ENCODE measurements around the gene GAL3ST1. TPM values are rescaled to one million over a fixed set of nuclear protein-coding genes. Genes with fewer than 3 reads are reported as not detected.
A peak's percentile ranks its signal among the peaks of the same experiment; 100 is the strongest.
"Not testable (repeated sequence)": the region's sequence is repeated elsewhere in the genome, so short reads cannot be mapped to it uniquely, and the experiment has no call there.

The GAL3ST1 gene
- total RNA-seq, 1 donor from 2014 or later = 0.17 TPM

DNA sequence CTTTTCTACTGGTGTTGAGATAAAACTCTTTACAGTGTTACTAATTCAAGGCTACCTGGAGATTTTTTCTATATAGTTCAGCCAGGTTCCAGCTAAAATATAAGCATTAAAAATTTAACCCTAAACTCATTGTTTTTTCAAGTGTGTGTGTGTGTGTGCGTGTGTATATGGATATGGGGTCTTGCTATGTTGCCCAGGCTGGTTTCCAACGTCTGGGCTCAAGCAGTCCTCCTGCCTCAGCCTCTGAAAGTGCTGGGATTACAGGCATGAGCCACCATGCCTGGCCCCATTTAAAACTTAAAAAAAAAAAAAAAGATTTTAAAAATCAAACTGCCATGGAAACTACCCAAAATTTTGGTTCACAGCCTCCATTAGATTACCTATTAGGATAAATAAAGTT is 21.7 kb upstream of the GAL3ST1 start:
- DNase-seq = no peak

DNA sequence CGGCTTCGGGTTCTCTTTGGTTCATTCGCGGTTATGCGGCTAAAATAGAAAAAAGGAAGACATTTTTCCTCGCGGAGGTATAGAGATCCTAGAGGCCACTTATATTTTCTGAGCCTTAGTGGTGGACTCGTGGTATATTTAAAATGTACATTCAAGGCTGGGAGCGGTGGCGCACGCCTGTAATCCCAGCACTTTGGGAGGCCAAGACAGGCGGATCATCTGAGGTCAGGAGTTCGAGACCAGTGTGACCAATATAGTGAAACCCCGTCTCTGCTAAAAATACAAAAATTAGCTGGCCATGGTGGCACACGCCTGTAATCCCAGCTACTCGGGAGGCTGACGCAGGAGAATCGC is 17.9 kb upstream of the GAL3ST1 start:
- DNase-seq = not testable (repeated sequence)

DNA sequence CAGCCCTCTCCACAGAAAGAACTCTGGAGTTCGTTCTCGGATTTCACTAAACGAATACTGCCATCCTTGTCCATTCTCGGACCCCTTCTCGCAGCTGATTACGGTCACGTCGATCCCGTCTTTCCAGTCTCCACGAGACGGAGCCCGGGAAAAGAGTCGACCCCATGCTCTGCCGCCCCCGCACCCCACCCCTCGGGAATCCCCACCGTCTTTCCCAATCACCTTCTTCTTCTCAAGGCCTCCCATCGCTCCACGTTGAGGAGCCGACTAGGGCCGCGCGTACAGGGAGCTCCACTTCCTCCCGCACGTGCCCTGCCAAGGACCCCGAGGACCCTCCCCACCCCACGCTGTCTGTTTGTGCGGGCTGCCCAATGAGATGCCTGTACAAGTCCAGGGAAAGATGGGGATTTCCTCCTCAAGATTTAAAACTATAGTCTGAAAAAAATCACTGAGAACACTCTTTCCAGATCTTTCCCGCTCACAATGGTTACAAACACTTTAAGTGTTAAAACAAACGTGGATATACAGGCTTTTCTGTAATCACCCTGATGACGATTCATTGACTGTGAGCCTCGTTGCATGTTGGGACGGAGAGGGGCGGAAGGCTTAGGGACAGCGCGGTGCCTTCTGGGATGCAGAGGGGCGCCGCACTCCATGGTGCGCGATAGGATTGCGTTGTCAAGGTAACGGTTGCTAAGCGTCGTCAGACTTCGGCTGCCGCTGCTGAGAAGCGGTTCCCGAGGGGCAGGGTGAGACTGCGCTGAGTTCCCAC is 17.3 kb upstream of the GAL3ST1 start, which contains the start of gene PES1:
TSS of gene PES1 (minus strand) at position 323 of the 772 bp plus-strand sequence. CDS start at position 246, 77 bp downstream.
- DNase-seq = peak; percentile 100

DNA sequence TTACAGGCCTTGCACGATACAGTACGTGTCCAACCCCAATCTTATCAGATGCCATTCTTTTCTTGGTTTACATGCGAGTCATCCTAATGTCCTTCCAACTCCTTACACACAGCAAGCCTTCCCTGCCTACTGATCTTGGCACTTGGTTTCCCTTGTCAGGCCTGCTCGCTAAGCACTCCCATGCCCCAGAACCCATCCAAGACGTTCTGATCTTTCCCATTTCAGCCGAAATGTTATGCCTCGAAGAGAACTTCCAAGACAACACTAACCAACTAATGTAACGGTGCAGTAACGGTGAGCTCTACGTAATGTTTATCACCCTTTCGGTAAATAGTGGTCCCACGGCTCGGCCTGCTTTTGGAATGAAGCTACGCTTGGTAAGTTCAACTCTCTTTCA is 16.7 kb upstream of the GAL3ST1 start:
- DNase-seq = peak; percentile 44

DNA sequence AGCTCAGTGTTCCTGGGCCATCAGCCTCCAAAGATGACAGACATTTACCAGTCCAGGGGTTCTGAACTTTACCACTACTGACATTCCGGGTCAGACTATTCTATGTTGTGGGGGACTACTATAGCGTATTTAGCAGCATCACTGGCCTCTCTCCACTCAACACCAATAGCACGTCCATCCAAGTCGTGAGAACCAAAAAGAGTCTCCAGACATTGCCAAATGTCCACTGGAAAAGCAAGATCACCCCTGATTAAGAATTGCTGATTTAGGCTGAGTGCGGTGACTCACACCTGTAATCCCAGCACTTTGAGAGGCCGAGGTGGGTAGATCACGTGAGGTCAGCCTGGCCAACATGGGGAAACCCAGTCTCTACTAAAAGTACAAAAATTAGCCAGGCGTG is 11.9 kb upstream of the GAL3ST1 start:
- DNase-seq = no peak

DNA sequence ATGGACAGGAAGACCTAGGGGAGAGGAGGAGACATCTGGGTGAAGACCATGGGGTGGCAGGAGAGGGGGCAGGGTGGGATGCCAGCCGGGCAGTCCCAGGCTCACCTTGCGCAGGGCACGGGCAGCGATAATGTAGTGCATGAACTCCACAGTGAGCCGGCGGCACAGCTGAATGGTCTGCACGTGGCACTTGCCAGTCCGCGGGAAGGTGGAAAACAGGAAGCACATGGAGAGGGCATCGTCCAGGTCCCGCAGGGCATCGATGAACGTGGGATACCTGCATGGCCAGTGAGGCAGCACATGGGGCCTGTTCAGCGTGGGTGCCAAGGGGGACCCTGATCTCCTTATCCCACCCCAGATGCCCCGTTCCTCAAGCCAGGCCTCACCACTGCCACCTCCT is 10.0 kb upstream of the GAL3ST1 start:
- DNase-seq = no peak

DNA sequence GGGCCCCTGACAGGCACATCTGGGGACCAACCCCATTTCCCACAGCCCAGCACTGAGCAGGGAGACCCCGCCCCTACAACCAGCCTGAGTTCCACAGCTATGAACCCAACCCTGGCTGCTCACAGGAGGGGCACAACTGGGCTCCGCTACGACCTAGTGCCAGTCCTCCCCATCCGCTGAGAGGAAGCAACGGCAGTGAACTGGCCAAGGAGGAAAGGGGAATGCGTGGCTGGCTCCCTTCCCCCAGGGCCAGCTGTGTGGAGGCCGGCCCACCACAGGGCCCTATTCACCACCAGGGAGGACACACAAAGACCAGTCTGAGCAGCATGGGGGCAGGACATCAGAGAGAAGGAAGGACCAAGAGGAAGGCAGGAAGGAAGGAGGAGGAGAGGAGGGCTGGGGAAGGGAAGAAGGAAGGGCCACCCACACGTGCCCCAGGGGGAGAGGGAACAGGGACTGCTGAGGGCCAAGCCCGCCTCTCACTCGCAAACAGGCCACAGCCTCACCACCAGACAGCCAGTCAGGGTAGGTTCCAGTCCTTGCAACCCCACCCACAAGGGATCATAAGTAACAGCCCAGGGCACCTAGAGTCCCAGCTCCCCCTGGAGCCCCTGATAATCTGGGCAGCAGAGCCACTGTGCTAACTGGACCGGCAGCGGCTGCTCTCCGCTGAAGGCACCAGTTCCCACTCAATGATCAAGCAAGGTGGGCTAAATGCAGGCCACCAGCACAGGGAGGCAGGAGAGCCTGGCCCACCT is 8.5 kb upstream of the GAL3ST1 start:
- peak; percentile 53 for DNase-seq

DNA sequence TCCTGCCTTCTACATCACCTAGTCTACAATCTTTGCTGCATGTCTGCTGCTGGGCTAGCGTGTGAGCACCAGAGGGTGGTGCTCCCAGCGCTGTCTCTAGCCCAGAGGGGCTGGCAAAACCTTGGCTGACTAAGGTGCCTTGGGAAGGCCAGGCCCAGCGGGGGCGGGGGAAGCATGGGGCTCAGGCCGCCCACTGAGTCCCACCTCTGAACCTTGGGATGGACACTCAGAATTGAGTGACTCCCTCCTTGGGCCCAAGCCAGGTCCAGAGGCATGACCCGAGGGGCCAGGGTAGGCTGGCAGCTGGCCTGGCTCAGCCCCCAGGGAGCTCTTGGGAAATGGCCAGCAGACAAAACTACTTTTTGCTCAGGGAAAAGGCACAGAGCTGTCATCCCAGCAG is 7.6 kb upstream of the GAL3ST1 start:
- DNase-seq = no peak

DNA sequence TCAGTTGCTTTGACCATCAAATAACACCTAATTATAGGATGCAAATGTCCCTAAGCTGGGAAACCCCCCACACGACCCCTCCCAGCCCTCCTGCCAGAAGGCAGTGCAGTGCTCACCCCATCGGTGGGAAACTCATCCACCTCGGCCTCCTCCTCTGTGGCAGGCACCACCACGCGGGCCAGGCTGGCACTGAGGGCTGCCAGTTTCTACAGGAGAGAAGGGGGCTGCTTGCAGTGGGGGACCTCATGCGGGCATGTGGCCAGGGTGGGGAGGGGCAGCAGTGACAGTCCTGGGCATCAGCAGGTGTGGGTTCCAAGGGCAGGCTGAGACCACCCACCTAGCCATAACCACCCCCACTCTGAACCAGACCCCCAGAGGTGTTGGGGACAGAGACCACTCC is 6.4 kb upstream of the GAL3ST1 start:
- DNase-seq = no peak

DNA sequence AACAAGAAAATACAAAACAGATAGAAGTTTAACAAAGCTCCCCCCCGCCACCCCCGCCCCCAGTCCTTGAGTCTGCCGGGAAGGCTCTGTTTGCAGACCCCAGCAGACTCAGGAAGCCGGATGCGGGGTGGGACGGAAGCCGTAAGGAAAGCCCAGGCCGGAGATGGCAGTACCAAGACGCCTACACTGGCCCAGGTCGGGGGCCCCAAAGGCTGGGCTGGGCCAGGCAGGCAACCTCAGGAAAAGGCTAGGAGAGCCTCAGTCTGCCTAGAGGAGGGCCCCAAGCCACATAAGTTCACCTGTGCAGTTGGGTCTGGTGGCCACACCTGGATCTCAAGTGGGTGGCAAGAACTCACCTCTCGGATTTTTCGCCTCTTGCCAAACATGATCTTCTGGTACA is 4.0 kb upstream of the GAL3ST1 start:
- no peak for DNase-seq

DNA sequence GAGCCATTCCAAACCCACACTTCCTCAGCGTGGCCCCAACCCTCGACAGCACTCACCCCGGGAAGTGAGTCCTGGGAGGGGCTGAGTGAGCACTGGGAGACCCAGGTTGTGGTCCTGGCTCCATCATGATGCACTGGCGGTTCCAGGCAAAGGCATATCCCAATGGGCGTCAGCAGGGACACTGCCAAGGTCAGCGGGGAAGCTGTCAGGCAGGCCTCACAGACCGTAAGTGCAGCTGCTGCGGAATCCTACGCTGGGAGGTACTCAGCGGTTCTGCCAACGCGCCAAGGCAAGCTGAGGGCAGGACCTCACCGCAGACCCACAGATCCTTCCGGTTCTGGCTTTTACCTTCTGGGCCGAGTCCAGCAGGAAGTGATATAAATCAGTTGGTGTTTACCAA is 1.4 kb upstream of the GAL3ST1 start:
- no peak for DNase-seq

DNA sequence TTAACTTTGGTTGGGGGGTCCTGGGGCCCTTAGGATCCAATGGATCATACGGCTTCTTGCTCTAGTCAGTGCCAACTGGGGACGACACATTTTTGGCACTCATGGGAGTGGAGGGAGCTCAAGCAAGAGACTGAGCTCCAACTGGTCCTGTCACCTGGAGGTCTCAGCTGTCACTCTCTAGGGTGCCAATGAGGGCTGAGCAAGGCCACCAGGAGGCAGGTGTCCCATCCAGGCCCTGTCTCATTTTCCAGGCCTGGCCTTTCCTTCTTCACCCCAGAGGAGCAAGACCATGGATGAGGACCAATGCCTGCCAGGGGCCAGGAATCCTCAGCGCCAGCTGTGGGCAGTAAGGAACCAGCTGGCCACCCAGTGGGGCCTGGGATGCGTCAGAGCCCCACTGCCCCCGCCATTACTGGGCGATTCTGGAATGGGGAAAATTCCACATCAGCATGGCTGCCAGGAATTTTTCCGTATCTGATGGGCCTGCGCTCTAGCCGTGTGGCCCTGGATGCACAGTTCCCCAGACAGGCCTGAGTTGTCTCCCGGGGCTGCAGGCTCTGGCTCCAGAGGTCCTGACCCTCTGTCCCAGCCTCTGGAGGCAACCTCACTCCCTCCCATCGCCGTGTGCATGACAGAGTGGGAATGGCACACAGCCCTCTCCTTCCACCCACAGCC is 669 bp upstream of the GAL3ST1 start:
- DNase-seq = peak; percentile 8

DNA sequence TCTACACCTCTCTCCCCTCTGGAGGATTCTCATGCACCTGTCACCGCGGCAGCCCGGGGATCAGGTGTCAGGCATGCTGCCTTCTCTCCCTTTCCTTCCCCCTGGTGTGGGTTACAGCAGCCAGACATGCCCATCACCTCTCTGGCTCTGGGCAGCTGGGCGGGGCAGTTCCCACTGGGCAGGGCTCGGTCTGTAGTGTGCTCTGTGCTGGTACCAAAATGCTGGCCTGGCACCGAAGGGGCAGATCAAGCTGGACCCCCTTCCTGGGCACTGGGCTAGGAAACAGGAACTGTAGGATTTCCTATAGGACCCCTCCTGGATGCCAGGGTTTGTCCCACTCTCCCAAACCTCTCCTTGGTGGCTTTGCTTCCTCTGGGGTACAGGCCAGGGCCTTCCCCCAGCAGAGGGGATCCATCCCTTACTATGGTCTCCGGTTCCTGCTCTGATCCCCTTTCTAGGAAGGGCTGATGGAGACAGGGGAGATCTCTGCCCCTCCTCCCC is 821 bp downstream of the GAL3ST1 start:
- no peak for DNase-seq

DNA sequence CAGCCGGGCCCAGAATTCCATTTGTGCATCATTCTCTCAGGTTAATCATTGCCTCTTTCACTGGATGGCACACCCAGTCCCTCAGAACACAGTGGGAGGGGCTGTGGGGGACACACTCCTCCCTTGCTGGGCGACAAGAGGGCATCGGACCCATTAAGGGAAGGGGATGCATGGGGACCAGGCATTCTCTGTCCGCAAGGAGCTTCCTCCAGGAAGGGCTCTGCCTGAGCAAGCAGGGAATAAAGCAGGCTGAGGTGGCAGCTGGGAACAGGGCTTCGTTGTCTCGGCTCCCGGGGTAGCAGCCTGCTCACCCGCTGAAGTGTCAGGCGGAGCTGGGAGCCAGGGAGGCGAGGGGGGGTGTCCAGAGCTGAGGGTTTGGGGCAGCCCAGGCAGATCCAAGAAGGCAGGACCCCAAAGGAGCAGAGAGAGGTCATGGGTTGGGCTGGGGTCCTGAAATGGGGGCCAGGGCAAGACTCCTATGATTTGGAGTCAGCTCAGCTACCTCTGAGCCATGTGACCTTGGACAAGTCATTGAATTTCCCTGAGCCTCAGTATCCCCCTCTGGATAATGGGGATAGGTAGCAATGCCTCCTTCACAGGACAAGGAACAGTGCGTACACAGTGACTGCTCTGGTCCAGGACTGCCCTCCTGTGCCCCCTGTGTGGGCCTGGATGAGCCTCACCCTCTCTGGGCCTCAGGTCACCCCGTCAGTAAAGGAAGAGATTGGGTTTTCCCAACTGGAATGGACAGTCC is 1.4 kb downstream of the GAL3ST1 start:
- DNase-seq = no peak

DNA sequence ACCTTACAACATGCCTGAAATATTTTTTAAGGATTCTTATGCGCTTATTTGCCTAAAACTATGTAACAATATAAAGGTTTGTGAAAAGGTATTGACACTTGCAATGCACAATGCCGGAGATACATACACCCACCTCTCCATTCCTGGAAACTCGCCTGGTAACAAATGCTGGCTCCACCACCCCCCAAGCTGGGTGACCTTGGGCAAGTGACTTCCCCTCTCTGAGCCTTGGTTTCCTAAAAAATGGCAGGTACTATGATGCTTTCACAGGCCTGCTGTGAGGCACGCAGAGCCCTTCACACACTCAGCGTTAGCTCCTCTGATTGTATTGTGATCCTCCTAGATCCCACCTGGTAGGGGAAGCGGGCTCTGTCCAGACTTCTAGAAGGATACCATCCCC is 2.3 kb downstream of the GAL3ST1 start:
- no peak for DNase-seq

DNA sequence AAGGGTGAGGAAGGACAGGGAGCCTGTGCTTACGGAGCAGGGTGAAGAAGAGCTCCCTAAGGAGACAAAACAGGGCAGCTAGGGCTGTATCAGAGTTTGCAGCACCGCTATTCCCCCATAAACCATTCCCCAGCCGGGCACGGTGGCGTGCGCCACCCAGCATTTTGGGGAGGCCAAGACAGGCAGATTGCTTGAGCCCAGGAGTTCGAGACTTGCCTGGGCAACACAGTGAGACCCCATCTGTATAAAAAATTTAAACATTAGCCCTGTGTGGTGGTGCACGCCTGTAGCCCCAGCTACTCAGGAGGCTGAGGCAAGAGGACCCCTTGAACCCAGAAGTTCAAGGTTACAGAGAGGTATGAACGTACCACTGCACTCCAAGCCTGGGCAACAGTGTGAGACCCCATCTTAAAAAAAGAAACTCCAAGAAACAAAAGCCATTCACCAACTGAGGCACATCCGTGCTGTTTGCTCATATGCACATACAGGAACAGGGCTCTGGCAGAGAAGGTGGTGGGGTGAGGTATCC is 4.7 kb downstream of the GAL3ST1 start:
- no peak for DNase-seq

DNA sequence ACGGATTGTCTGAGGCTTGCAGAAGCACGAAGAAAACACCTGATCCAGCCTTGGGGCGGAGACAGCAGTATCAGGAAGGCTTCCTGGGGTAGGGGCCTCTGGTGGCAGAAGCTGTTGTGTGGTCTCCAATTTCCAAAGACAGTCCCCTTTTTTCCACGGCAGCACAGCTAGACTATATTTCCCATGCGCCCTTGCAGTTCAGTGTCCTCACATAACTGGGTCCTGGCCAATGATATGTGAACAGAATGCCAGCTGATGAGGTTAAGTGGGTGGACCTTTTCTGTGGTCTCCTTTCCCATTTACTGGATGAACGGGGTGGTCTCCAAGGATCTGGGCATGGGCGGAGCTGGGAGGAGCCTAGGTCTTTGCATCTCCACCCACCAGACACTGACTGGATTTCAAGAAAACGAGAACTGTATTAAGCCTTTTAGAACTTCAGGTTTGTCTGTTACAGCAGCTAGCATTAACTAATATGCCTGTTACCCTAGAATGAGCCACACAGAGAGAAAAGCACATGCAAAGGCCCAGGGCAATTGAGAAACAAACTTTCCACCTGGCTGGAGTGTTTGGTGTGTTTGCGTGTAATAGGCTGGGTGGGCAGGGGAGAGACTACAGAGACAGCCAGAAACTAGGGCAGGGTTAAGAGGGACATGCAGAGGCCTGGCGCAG is 6.2 kb downstream of the GAL3ST1 start:
- DNase-seq = no peak

DNA sequence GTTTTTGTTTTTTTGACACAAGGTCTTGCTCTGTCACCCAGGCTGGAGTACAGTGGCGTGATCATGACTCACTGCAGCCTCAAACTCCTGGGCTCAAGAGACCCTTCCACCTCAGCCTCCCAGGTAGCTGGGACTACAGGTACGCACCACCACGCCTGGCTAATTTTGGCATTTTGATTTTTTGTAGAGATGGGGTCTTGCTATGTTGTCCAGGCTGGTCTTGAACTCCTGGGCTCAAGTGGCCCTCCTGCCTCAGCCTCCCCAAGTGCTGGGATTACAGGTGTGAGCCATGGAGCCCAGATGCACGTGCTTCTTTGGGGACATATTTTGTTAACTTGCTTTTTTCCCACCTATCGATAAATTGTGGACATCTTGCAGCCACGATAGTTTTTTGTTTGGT is 7.2 kb downstream of the GAL3ST1 start:
- DNase-seq = not testable (repeated sequence)

DNA sequence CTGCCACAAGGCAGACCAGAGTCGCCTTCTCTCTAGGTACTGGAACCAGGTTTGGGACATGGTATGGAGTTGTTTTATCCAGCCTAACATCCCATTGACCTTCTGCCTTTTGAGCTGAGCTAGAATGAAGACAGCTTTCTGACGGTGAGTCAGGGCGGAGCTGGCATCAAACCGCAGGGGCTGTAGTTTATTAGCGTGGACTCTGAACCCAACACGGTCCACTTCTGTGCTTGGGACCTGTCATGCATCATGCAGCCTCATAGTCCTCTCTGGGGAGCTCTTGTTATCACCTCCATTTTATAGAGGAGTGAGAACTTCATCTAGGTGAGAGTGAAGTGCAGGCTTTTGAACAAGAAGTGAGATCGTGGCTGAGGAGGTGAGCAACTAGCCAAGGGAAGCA is 8.3 kb downstream of the GAL3ST1 start:
- no peak for DNase-seq

DNA sequence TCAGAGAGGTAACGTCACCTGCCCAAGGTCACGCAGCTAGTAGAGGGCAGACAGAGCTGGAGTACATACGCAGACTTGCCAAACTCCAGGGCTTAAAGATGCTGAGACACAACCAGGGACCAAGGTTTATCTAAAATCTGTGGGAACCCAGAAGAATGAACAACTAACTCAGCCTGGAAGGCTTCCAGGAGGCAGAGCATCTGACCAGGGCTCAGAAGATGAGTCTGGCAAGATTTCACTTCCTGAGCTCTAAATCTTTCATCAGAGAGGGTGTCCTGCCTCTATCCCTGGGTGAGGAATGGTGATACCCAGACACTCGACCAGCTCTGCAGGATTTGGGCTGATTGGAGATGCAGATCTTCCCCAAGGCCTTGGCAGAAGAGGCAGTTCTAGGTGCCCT is 9.1 kb downstream of the GAL3ST1 start:
- no peak for DNase-seq

DNA sequence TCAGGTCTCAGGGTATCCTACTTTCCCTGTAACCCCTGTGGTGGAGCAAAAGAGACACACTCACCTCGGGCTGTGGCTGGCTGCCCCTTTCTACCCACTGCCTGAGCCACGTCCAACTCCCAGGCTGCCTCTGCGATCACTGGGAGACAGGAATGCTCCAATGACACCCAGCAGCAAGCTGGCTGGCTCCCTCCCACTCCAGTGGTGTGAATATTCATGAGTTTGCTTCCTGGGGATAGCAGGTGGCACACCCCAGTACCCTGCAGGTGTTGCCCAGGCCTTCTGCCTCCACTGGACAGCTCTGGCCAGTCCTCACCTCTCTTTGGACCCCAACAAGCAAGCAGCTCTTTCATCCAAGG is 9.7 kb downstream of the GAL3ST1 start:
- no peak for DNase-seq

Measured in dermis blood vessel endothelial cell (primary cell).